ENCODE results near the gene PLPPR1. TPM values are rescaled to one million over a fixed set of nuclear protein-coding genes. Genes with fewer than 3 reads are reported as not detected.

Gene PLPPR1
- total RNA-seq, 1 experiment from 2014 or later: 2.4 TPM

DNA sequence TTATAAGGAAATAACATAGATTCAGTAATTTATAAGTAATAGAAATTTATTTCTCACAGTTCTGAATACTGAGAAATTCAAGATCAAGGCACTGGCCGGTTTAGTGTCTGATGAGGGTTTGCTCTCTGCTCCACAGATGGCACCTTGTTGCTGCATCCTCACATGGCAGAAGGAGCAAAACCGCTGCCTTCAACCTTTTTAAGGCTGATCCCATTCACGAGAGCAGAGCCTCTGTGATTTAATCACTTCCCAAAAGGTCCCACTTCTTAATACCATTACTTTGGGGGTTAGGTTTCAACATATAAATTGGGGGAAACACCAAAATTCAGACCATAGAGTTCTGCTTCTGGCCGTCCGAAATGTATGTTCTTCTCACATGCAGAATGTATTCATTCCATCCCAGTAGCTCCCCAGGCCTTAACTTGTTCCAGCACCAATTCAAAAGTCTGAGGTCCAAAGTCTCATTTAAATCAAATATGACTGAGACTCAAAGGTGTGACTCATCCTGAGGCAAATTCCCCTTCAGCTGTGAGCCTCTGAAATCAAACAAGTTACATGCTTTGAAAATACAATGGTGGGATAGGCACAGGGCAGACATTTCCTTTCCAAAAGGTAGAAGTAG, 325.7 kb downstream of the PLPPR1 start:
- no peak overlapping the region for H4K8ac ChIP-seq (replicated peaks; ENCODE audit: insufficient read length, low read depth, low read length)
- WGBS (ENCODE audit: extremely low coverage, insufficient read length, low lambda C conversion rate): no CpG with 5 or more reads among the region's 5 CpGs
- Mint-ChIP-seq H3K4me1 (no peaks in the 10 kb centered on the region), H3K4me3 (no peak overlapping the region), H3K27me3 (ENCODE audit: low read depth) (no peaks in the 10 kb centered on the region), H3K27ac (peak overlapping the region in 1 of 3 experiments; percentile 25; a peak in 1 of 7 replicates), H3K36me3 (ENCODE audit: insufficient read depth in 1 of 3, low read depth in 3 of 3) (no peaks in the 10 kb centered on the region), H3K9me3 (peaks cover 0 to 4% of the 10 kb centered on the region in 2 experiments; a peak in 1 of 5 replicates)
- no peaks in the 10 kb centered on the region for H3K23me2 ChIP-seq (ENCODE audit: insufficient read length, low read depth, low read length, poor library complexity, severe bottlenecking)
- H2BK5ac ChIP-seq (ENCODE audit: insufficient read length, low read length): no peak overlapping the region
- no peaks in the 10 kb centered on the region for H3K4me1 ChIP-seq (ENCODE audit: insufficient read depth, low read length)
- no peak overlapping the region for H3K4me2 ChIP-seq (ENCODE audit: insufficient read depth, insufficient read length, low read length)
- H2BK12ac ChIP-seq (ENCODE audit: insufficient read length, low read depth, low read length): no peak overlapping the region
- H3K23ac ChIP-seq (ENCODE audit: insufficient read length, low read depth, low read length): no peak overlapping the region
- no peak overlapping the region for H4K5ac ChIP-seq (ENCODE audit: insufficient read length, low read depth, low read length)
- TF ChIP-seq, protein P1, sequence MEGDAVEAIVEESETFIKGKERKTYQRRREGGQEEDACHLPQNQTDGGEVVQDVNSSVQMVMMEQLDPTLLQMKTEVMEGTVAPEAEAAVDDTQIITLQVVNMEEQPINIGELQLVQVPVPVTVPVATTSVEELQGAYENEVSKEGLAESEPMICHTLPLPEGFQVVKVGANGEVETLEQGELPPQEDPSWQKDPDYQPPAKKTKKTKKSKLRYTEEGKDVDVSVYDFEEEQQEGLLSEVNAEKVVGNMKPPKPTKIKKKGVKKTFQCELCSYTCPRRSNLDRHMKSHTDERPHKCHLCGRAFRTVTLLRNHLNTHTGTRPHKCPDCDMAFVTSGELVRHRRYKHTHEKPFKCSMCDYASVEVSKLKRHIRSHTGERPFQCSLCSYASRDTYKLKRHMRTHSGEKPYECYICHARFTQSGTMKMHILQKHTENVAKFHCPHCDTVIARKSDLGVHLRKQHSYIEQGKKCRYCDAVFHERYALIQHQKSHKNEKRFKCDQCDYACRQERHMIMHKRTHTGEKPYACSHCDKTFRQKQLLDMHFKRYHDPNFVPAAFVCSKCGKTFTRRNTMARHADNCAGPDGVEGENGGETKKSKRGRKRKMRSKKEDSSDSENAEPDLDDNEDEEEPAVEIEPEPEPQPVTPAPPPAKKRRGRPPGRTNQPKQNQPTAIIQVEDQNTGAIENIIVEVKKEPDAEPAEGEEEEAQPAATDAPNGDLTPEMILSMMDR (conservative IDR thresholded peaks at IDR 0.05): no peak
- H2BK120ac ChIP-seq (ENCODE audit: low read depth, low read length, poor library complexity, severe bottlenecking): no peak overlapping the region
- no peaks in the 10 kb centered on the region for H3K27me3 ChIP-seq (ENCODE audit: insufficient read depth, low read length)
- H3K79me2 ChIP-seq (ENCODE audit: insufficient read depth, low read length): no peaks in the 10 kb centered on the region
- H2AK5ac ChIP-seq (ENCODE audit: insufficient read length, low read length): no peak overlapping the region
- no peak overlapping the region for H3K14ac ChIP-seq (ENCODE audit: insufficient read depth, low read length)
- DNase-seq: no peak
- H3K79me1 ChIP-seq (ENCODE audit: insufficient read depth, low read depth, low read length, poor library complexity, severe bottlenecking): no peaks in the 10 kb centered on the region
- no peak overlapping the region for H3K56ac ChIP-seq (ENCODE audit: insufficient read length, low read depth, low read length)
- H3K9ac ChIP-seq (ENCODE audit: extremely low read depth, insufficient read length, low read length): no peak overlapping the region
- no peak overlapping the region for H3T11ph ChIP-seq (ENCODE audit: low read length)
- no peak overlapping the region for H2BK15ac ChIP-seq (ENCODE audit: low read depth, low read length)
- no peak overlapping the region for H4K91ac ChIP-seq (ENCODE audit: insufficient read length, low read depth, low read length)
- no peaks in the 10 kb centered on the region for H4K20me1 ChIP-seq (ENCODE audit: control insufficient read depth, insufficient read depth, insufficient read length)
- H3K27ac ChIP-seq (ENCODE audit: insufficient read length, low read depth, low read length): no peak overlapping the region
- H2AFZ ChIP-seq (ENCODE audit: low read length): no peak overlapping the region
- H3K4ac ChIP-seq (ENCODE audit: low read depth, low read length): no peak overlapping the region
- no peaks in the 10 kb centered on the region for H3K9me3 ChIP-seq (ENCODE audit: control insufficient read depth, low read depth, low read length)
- H2BK20ac ChIP-seq (ENCODE audit: low read depth, low read length, poor library complexity, severe bottlenecking): no peak overlapping the region
- H3K18ac ChIP-seq (ENCODE audit: insufficient read length, low read depth, low read length): no peak overlapping the region
